Measurements from ENCODE around the gene RICTOR. TPM values are rescaled to one million over a fixed set of nuclear protein-coding genes. Genes with fewer than 3 reads are reported as not detected.

Gene RICTOR
- polyA plus RNA-seq, 1 donor from 2014 or later, result 12.9 TPM

DNA sequence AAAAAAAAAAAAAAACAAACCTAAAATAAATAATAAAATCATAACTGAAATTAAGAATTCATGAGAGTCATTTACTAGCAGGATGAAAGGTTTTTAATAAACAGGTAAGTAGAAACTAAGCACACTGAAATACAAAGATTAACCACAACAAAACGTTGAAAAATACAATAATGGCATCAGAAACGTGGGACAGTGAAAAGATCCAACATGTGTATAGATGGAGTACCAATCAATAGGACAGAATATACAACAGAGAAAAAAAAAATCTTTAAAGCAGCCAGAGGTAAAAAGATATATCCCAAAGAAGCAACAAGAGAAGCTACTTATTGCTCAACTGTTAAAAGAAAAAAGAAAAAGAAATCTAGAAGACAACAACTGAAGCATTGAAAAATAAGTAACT is 75.2 kb downstream of the RICTOR start:
- TF ChIP-seq, protein P1, sequence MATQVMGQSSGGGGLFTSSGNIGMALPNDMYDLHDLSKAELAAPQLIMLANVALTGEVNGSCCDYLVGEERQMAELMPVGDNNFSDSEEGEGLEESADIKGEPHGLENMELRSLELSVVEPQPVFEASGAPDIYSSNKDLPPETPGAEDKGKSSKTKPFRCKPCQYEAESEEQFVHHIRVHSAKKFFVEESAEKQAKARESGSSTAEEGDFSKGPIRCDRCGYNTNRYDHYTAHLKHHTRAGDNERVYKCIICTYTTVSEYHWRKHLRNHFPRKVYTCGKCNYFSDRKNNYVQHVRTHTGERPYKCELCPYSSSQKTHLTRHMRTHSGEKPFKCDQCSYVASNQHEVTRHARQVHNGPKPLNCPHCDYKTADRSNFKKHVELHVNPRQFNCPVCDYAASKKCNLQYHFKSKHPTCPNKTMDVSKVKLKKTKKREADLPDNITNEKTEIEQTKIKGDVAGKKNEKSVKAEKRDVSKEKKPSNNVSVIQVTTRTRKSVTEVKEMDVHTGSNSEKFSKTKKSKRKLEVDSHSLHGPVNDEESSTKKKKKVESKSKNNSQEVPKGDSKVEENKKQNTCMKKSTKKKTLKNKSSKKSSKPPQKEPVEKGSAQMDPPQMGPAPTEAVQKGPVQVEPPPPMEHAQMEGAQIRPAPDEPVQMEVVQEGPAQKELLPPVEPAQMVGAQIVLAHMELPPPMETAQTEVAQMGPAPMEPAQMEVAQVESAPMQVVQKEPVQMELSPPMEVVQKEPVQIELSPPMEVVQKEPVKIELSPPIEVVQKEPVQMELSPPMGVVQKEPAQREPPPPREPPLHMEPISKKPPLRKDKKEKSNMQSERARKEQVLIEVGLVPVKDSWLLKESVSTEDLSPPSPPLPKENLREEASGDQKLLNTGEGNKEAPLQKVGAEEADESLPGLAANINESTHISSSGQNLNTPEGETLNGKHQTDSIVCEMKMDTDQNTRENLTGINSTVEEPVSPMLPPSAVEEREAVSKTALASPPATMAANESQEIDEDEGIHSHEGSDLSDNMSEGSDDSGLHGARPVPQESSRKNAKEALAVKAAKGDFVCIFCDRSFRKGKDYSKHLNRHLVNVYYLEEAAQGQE (IDR thresholded peaks at IDR 0.05; ENCODE audit: borderline replicate concordance), result no peak
- TF ChIP-seq TAF1 (IDR thresholded peaks at IDR 0.05; ENCODE audit: low read depth), result no peak
- H3K9ac ChIP-seq (ENCODE audit: low read length), result no peak overlapping the region
- no peak overlapping the region for H3K27ac ChIP-seq (ENCODE audit: low read length)
- no peaks in the 10 kb centered on the region for H3K27me3 ChIP-seq (ENCODE audit: insufficient read depth, low read depth, low read length)
- no peak overlapping the region for H3K4me3 ChIP-seq (ENCODE audit: low read length)
- no peak overlapping the region for H3K4me2 ChIP-seq (ENCODE audit: low read length)
- H4K20me1 ChIP-seq (ENCODE audit: insufficient read depth), result no peaks in the 10 kb centered on the region
- H2AFZ ChIP-seq (ENCODE audit: low read depth, low read length), result no peak overlapping the region
- no peaks in the 10 kb centered on the region for H3F3A ChIP-seq (ENCODE audit: insufficient read depth, low read length, poor library complexity, severe bottlenecking)
- H3K9me2 ChIP-seq (ENCODE audit: insufficient read depth, low read length), result no peaks in the 10 kb centered on the region
- no peaks in the 10 kb centered on the region for H3K9me3 ChIP-seq (ENCODE audit: low read length)
- peaks cover 4% of the 10 kb centered on the region for H3K36me3 ChIP-seq (ENCODE audit: insufficient read depth, low read length)
- H3K79me2 ChIP-seq (replicated peaks; ENCODE audit: insufficient read depth, low read length), result peaks cover 6% of the 10 kb centered on the region

DNA sequence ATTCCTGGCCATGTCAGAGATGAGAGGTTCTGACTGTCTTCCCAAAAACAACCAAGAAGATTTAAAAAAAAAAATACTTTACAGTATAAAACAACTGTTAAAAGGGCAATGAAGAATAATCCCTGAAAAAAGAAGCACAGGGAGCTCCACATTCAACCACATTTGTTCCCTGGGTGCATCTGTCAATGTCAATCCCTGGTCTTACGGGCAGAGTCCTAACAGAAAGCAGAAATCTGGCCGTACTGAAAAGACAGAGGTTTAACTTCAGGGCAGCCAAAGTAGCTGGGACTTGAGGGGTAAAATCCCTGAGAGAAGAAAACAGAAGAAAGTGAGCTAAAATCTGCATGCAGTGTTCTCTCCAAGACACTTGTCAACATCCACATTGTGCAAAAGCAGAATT is 76.6 kb downstream of the RICTOR start:
- no peak overlapping the region for H3K4me2 ChIP-seq (ENCODE audit: low read length)
- no peaks in the 10 kb centered on the region for H3K9me3 ChIP-seq (ENCODE audit: low read length)
- no peaks in the 10 kb centered on the region for H3F3A ChIP-seq (ENCODE audit: insufficient read depth, low read length, poor library complexity, severe bottlenecking)
- no peaks in the 10 kb centered on the region for H3K27me3 ChIP-seq (ENCODE audit: insufficient read depth, low read depth, low read length)
- peaks cover 6% of the 10 kb centered on the region for H3K79me2 ChIP-seq (replicated peaks; ENCODE audit: insufficient read depth, low read length)
- H3K9ac ChIP-seq (ENCODE audit: low read length), result no peak overlapping the region
- no peak overlapping the region for H3K27ac ChIP-seq (ENCODE audit: low read length)
- H3K4me3 ChIP-seq (ENCODE audit: low read length), result no peak overlapping the region
- peaks cover 4% of the 10 kb centered on the region for H3K36me3 ChIP-seq (ENCODE audit: insufficient read depth, low read length)
- no peak overlapping the region for H2AFZ ChIP-seq (ENCODE audit: low read depth, low read length)
- TF ChIP-seq, protein P2, sequence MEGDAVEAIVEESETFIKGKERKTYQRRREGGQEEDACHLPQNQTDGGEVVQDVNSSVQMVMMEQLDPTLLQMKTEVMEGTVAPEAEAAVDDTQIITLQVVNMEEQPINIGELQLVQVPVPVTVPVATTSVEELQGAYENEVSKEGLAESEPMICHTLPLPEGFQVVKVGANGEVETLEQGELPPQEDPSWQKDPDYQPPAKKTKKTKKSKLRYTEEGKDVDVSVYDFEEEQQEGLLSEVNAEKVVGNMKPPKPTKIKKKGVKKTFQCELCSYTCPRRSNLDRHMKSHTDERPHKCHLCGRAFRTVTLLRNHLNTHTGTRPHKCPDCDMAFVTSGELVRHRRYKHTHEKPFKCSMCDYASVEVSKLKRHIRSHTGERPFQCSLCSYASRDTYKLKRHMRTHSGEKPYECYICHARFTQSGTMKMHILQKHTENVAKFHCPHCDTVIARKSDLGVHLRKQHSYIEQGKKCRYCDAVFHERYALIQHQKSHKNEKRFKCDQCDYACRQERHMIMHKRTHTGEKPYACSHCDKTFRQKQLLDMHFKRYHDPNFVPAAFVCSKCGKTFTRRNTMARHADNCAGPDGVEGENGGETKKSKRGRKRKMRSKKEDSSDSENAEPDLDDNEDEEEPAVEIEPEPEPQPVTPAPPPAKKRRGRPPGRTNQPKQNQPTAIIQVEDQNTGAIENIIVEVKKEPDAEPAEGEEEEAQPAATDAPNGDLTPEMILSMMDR (IDR thresholded peaks at IDR 0.05; ENCODE audit: poor library complexity, severe bottlenecking), result no peak
- no peak for TF ChIP-seq RAD21 (conservative IDR thresholded peaks at IDR 0.05)
- no peak for TF ChIP-seq EP300 (conservative IDR thresholded peaks at IDR 0.05; ENCODE audit: poor library complexity, severe bottlenecking)
- TF ChIP-seq POLR2AphosphoS5 (IDR thresholded peaks at IDR 0.05), result no peak
- no peak for TF ChIP-seq SMC3 (conservative IDR thresholded peaks at IDR 0.05; ENCODE audit: poor library complexity)
- TF ChIP-seq TAF1 (IDR thresholded peaks at IDR 0.05; ENCODE audit: low read depth), result no peak
- no peak for TF ChIP-seq EZH2 (IDR thresholded peaks at IDR 0.05; ENCODE audit: borderline replicate concordance, insufficient read depth, low read length, poor library complexity, severe bottlenecking)
- no peak for TF ChIP-seq MXI1 (conservative IDR thresholded peaks at IDR 0.05; ENCODE audit: poor library complexity, severe bottlenecking)
- TF ChIP-seq, protein P1 (IDR thresholded peaks at IDR 0.05; ENCODE audit: borderline replicate concordance), result no peak
- H4K20me1 ChIP-seq (ENCODE audit: insufficient read depth), result no peaks in the 10 kb centered on the region
- H3K9me2 ChIP-seq (ENCODE audit: insufficient read depth, low read length), result no peaks in the 10 kb centered on the region

All from neural cell (in vitro differentiated cells).